Transverse colon (tissue), 4 donors: ENCODE data around the gene THBS3. TPM values are rescaled to one million over a fixed set of nuclear protein-coding genes. Genes with fewer than 3 reads are reported as not detected.

Experiments
- DNase-seq: peaks from one replicate; pipeline ENCODE4 v3.0.0-alpha.2; 2019
- H3K27ac ChIP-seq, 4 donors: fragments of 200-600 bp; sonication (generic); 2 replicates each; pipeline ENCODE4 v1.5.1; 2016 to 2018; ENCODE audit warnings: inconsistent platforms in 4 of 4
- H3K27me3 ChIP-seq: fragments of 200-600 bp; sonication (generic); 2 replicates; pipeline ENCODE4 v1.5.1; 2017; ENCODE audit warnings: inconsistent platforms
- H3K36me3 ChIP-seq, 4 donors: fragments of 200-600 bp; sonication (generic); 2 replicates each; pipeline ENCODE4 v1.5.1; 2017 to 2019; ENCODE audit warnings: inconsistent platforms in 4 of 4
- H3K4me1 ChIP-seq, 4 donors: fragments of 200-600 bp; sonication (generic); 2 replicates each; pipeline ENCODE4 v1.5.1; 2017 to 2020; ENCODE audit warnings: inconsistent platforms in 4 of 4
- H3K4me3 ChIP-seq, 4 donors: fragments of 200-600 bp; sonication (generic); 1 replicate in 1 of 4; 2 replicates in 3 of 4; pipeline versions ENCODE4 v1.5.1 to v1.6.1; 2017 to 2019; ENCODE audit warnings: inconsistent platforms in 4 of 4
- H3K9me3 ChIP-seq, 2 donors: fragments of 200-600 bp; sonication (generic); 2 replicates each; pipeline ENCODE4 v1.5.1; 2017 to 2019; ENCODE audit warnings: inconsistent platforms in 2 of 2
- EP300 ChIP-seq: sonication (generic); formaldehyde crosslinking; IDR thresholded peaks from one replicate; pipeline ENCODE4 v1.6.1; 2017; ENCODE audit warnings: antibody characterized with exemption, low read depth
- POLR2A ChIP-seq: fragments of 450-650 bp; IDR thresholded peaks from one replicate; pipeline ENCODE4 v1.6.1; 2016; ENCODE audit warnings: antibody characterized with exemption, mild to moderate bottlenecking, moderate library complexity
- POLR2AphosphoS5 ChIP-seq, 3 donors: sonication (generic); formaldehyde crosslinking; IDR thresholded peaks; one replicate each; pipeline ENCODE4 v1.6.1; 2016; ENCODE audit warnings: antibody characterized with exemption in 3 of 3
- WGBS, 2 donors: methylation state at CpG; one replicate each; pipeline ENCODE4 v1.1.5; 2018; ENCODE audit warnings: low coverage in 1 of 2; 5-methylcytosine and 5-hydroxymethylcytosine counted together
- in situ Hi-C, 4 donors: fragments of 200-750 bp; cut with MboI; loops; one replicate each; pipeline versions ENCODE4 v1.15.0 to v1.15.1; 2017; ENCODE audit warnings: low sequenced_read_pairs in 3 of 4, low pct_ligation_motif_present in 1 of 4, low pct_unique_long_range_greater_than_20kb in 1 of 4
- intact Hi-C: fragments of 100-400 bp; cut with DNase I; formaldehyde crosslinking; loops from one replicate; pipeline ENCODE4 v1.15.1; 2023; ENCODE audit warnings: low total_unique reads
- total RNA-seq, 4 donors: library from RNA; depleted of rRNA; stranded (reverse); fragments of >200 nt; gene quantifications; one replicate each; pipeline ENCODE4 v1.1.0, GENCODE V29; 2016
- TF ChIP-seq, protein P1 (sequence below), 5 experiments: fragments of 200-600 bp in 3 of 5; fragments of 450-650 bp in 2 of 5; sonication (generic) in 3 of 5; IDR thresholded peaks; 1 replicate in 2 of 5; 2 replicates in 3 of 5; pipeline ENCODE4 v1.5.1; 2016 to 2017; ENCODE audit warnings: antibody characterized with exemption in 5 of 5, inconsistent platforms in 3 of 5, mild to moderate bottlenecking in 2 of 5, moderate library complexity in 1 of 5

The THBS3 gene
- total RNA-seq, 4 donors from 2014 or later, result 19.2 to 37.8 (median 27.0) TPM

DNA sequence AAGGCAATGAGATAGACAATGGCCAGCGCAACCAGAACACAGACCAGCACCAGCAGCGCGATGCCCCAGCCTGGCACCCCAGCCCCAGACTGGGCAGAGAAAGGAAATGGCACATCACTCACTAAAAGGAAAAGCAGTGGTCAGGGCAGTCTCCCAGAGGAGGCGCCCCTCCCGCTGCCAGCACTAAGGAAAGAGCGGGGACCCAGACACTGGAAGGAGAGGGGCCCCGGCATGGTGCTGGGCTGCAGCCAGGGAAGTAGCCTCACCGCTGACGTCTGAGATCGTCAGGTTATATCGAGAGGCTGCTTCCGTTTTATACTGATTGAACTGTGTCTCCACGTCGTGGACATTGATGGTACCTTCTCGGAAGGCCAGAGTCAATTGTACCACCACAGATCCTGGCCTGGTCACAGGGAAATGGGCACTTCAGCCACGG lies 20.2 kb downstream of the THBS3 start:
- Histone ChIP-seq H3K36me3 (no peaks in the 10 kb centered on the region), H3K27ac (peak overlapping the region in 2 of 4 donors; percentile 49 to 55), H3K9me3 (no peaks in the 10 kb centered on the region), H3K4me3 (no peak overlapping the region), H3K27me3 (no peaks in the 10 kb centered on the region), H3K4me1 (peaks cover 10 to 41% (median 27%) of the 10 kb centered on the region in 4 donors)
- TF ChIP-seq POLR2A (no peak), POLR2AphosphoS5 (IDR thresholded peaks at IDR 0.05) (no peak), EP300 (no peak)
- TF ChIP-seq, protein P1, sequence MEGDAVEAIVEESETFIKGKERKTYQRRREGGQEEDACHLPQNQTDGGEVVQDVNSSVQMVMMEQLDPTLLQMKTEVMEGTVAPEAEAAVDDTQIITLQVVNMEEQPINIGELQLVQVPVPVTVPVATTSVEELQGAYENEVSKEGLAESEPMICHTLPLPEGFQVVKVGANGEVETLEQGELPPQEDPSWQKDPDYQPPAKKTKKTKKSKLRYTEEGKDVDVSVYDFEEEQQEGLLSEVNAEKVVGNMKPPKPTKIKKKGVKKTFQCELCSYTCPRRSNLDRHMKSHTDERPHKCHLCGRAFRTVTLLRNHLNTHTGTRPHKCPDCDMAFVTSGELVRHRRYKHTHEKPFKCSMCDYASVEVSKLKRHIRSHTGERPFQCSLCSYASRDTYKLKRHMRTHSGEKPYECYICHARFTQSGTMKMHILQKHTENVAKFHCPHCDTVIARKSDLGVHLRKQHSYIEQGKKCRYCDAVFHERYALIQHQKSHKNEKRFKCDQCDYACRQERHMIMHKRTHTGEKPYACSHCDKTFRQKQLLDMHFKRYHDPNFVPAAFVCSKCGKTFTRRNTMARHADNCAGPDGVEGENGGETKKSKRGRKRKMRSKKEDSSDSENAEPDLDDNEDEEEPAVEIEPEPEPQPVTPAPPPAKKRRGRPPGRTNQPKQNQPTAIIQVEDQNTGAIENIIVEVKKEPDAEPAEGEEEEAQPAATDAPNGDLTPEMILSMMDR (IDR thresholded peaks at IDR 0.05), result no peak
- WGBS, 2 donors, result 82% methylated on average over 16 of the region's 16 CpGs; no CpG with 5 or more reads in 1 of the 2 donors
- DNase-seq, result no peak
- in situ Hi-C loops (no loop called here), intact Hi-C loops (no loop called here)

DNA sequence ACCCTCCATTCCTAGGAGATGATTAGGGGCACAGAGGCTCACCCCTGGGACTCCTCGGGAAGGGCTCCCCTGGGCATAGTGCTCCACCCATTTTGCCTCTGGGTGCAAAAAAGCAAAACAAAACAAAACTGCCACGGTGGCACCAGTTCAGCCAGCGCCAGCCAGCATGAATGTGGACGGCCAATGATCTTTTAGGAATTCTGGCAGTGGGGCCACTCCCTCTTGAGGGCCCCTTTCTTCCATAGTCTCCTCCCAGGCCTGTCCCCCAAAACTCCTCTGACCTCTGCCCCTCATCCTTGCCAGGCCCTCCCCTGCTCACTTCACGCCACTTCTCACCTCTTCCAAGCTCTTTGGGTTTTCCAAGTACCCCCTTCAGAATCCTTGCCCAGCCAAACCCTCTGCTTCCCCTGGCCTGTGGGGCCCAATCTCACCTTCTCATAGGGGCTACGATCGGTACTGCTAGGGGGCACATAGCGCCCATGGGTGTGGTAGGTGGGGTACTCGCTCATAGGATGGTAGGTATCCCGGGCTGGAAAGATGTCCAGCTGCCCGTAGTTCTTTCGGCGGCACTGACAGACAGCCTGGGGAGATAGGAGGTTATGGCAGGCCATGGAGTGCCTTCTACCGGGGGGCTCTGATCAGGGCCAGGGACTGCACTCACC lies 20.8 kb downstream of the THBS3 start:
- peaks cover 10 to 38% (median 24%) of the 10 kb centered on the region in 4 donors for H3K4me1 ChIP-seq
- no peak overlapping the region for H3K4me3 ChIP-seq
- H3K27ac ChIP-seq, result peak overlapping the region; percentile 48 to 55 (median 52)
- 69% methylated on average over 14 of the region's 14 CpGs; no CpG with 5 or more reads in 1 of the 2 donors for WGBS, 2 donors
- H3K36me3 ChIP-seq, result no peaks in the 10 kb centered on the region
- no peaks in the 10 kb centered on the region for H3K9me3 ChIP-seq
- no peak for DNase-seq
- TF ChIP-seq, protein P1 (IDR thresholded peaks at IDR 0.05), result no peak
- TF ChIP-seq POLR2A, result no peak
- no peak for TF ChIP-seq EP300
- TF ChIP-seq POLR2AphosphoS5 (IDR thresholded peaks at IDR 0.05), result no peak
- no peaks in the 10 kb centered on the region for H3K27me3 ChIP-seq
- in situ Hi-C loops (no loop called here), intact Hi-C loops (no loop called here)

DNA sequence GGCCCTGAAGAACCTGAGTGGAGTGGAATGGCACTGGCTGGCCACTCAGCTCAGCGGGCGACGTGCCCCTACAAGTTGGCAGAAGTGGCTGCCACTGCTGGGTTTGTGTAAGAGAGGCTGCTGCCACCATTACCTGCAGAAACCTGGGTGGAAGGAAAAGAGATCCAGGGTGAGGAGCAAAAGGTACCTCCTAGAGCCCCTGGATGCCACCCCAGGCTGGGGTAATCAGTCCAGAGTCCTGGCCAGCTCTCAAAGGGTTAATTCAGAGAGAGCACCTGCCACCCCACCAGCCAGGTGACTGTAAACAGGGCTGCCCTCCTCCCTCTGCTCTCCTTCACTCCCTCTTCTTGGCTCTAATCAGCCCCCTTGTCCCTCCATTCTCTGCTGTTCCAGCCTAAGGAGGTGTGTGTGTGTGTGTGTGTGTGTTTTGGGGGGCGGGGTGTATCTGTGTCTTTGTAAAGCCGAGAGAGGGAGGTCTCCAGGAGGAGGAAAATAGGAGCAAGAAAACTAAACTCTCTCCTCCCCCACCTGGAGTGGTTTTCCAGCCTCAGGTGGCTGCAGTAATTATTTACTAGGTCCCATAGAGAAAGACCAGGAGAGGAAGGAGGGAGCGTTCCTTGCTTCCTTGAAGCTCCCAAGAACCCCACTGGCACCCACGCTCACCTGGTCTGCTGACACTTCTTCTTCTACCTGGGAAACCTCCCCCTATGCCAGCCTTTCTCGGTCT lies 21.5 kb downstream of the THBS3 start:
- H3K36me3 ChIP-seq, result no peaks in the 10 kb centered on the region
- 55% methylated on average over 8 of the region's 8 CpGs; no CpG with 5 or more reads in 1 of the 2 donors for WGBS, 2 donors
- H3K27me3 ChIP-seq, result no peaks in the 10 kb centered on the region
- no peak for DNase-seq
- H3K9me3 ChIP-seq, result no peaks in the 10 kb centered on the region
- in situ Hi-C loops (no loop called here), intact Hi-C loops (no loop called here)
- H3K27ac ChIP-seq, result peak overlapping the region; percentile 48 to 69 (median 52)
- H3K4me1 ChIP-seq, result peaks cover 10 to 38% (median 24%) of the 10 kb centered on the region in 4 donors
- no peak overlapping the region for H3K4me3 ChIP-seq
- TF ChIP-seq POLR2AphosphoS5 (IDR thresholded peaks at IDR 0.05), result no peak
- no peak for TF ChIP-seq EP300
- TF ChIP-seq, protein P1 (IDR thresholded peaks at IDR 0.05), result no peak
- TF ChIP-seq POLR2A, result no peak

DNA sequence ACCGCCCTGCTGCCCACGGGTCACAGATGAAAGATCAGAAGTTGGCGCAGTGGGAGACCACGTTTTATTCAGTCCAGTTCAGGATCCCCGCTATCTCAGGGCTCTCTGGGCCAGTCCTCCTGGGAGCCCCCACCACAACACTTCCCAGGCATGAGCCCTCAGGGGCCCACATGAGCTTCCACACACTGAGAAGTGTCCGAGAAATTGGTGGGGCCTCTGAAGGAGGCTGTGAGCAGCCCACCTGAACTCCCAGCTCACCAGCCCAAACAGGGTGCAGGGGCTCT lies 22.0 kb downstream of the THBS3 start:
- H3K27me3 ChIP-seq, result no peaks in the 10 kb centered on the region
- TF ChIP-seq, protein P1 (IDR thresholded peaks at IDR 0.05), result no peak
- no peak for TF ChIP-seq POLR2A
- no peak for TF ChIP-seq POLR2AphosphoS5 (IDR thresholded peaks at IDR 0.05)
- no peak for TF ChIP-seq EP300
- intact Hi-C loops (no loop called here), in situ Hi-C loops (no loop called here)
- no peaks in the 10 kb centered on the region for H3K36me3 ChIP-seq
- H3K4me1 ChIP-seq, result peaks cover 10 to 38% (median 24%) of the 10 kb centered on the region in 4 donors
- no peak overlapping the region for H3K4me3 ChIP-seq
- 52% methylated on average over 5 of the region's 6 CpGs; no CpG with 5 or more reads in 1 of the 2 donors for WGBS, 2 donors
- no peak for DNase-seq
- peak overlapping the region; percentile 48 to 69 (median 52) for H3K27ac ChIP-seq
- no peaks in the 10 kb centered on the region for H3K9me3 ChIP-seq
